ENCODE results near the gene CACNA1B.
"Not testable (repeated sequence)": the region's sequence is repeated elsewhere in the genome, so short reads cannot be mapped to it uniquely, and the experiment has no call there.

Gene CACNA1B

GRCh38 chr9:138099803-138100598 lies 222.4 kb downstream of the CACNA1B start:
- DNase-seq (ENCODE audit: low spot score) = no peak

GRCh38 chr9:138100711-138101350 lies 223.2 kb downstream of the CACNA1B start:
- no peak for DNase-seq (ENCODE audit: low spot score)

- no peak for DNase-seq (ENCODE audit: low spot score)
These were observed 224.1 kb downstream of the CACNA1B start for GRCh38 chr9:138101444-138102234.

- no peak for DNase-seq (ENCODE audit: low spot score)
These were observed 224.9 kb downstream of the CACNA1B start for GRCh38 chr9:138102246-138103051.

GRCh38 chr9:138103111-138103848 lies 225.7 kb downstream of the CACNA1B start:
- DNase-seq (ENCODE audit: low spot score) = no peak

GRCh38 chr9:138103849-138104206 lies 226.2 kb downstream of the CACNA1B start:
- no peak for DNase-seq (ENCODE audit: low spot score)

GRCh38 chr9:138104251-138105122 lies 226.9 kb downstream of the CACNA1B start:
- DNase-seq (ENCODE audit: low spot score) = no peak

- DNase-seq (ENCODE audit: low spot score) = no peak
These were observed 227.5 kb downstream of the CACNA1B start for GRCh38 chr9:138105123-138105415.

GRCh38 chr9:138105561-138106505 lies 228.3 kb downstream of the CACNA1B start:
- DNase-seq (ENCODE audit: low spot score) = peak; percentile 4

GRCh38 chr9:138107039-138107438 lies 229.5 kb downstream of the CACNA1B start:
- not testable (repeated sequence) for DNase-seq (ENCODE audit: low spot score)

GRCh38 chr9:138111607-138112006 lies 234.0 kb downstream of the CACNA1B start:
- no peak for DNase-seq (ENCODE audit: low spot score)

GRCh38 chr9:138112090-138112748 lies 234.6 kb downstream of the CACNA1B start:
- no peak for DNase-seq (ENCODE audit: low spot score)

GRCh38 chr9:138112791-138113600 lies 235.4 kb downstream of the CACNA1B start:
- DNase-seq (ENCODE audit: low spot score) = no peak

GRCh38 chr9:138113701-138114325 lies 236.2 kb downstream of the CACNA1B start:
- not testable (repeated sequence) for DNase-seq (ENCODE audit: low spot score)

- DNase-seq (ENCODE audit: low spot score) = no peak
These were observed 237.1 kb downstream of the CACNA1B start for GRCh38 chr9:138114501-138115245.

- no peak for DNase-seq (ENCODE audit: low spot score)
These were observed 237.9 kb downstream of the CACNA1B start for GRCh38 chr9:138115506-138115905.

- DNase-seq (ENCODE audit: low spot score) = no peak
These were observed 238.9 kb downstream of the CACNA1B start for GRCh38 chr9:138116521-138116920.
